Bronchial epithelial cell (primary cell): ENCODE data around the gene DNM3. TPM values are rescaled to one million over a fixed set of nuclear protein-coding genes. Genes with fewer than 3 reads are reported as not detected.
A peak's percentile ranks its signal among the peaks of the same experiment; 100 is the strongest.

Experiments
- DNase-seq: peaks from one replicate; pipeline ENCODE4 v3.0.0-alpha.2; 2010; ENCODE audit warnings: low read depth
- FAIRE-seq: peaks from 2 replicates; lab custom pipeline; 2011; peaks lifted over from hg19 to GRCh38; lab: Jason Lieb, UNC
- H3K27me3 ChIP-seq: 2 replicates; pipeline ENCODE4 v1.5.1; 2011; ENCODE audit warnings: low read length; ENCODE audit not compliant: control insufficient read depth, insufficient read depth
- H3K36me3 ChIP-seq: 2 replicates; pipeline ENCODE4 v1.5.1; 2011; ENCODE audit warnings: low read length; ENCODE audit not compliant: control insufficient read depth, insufficient read depth
- H3K4me3 ChIP-seq: 2 replicates; pipeline ENCODE4 v1.5.1; 2011; ENCODE audit warnings: mild to moderate bottlenecking, low read depth, low read length, control low read depth
- CTCF ChIP-seq: IDR thresholded peaks from 2 replicates; pipeline ENCODE4 v1.5.1; 2011; ENCODE audit warnings: mild to moderate bottlenecking, moderate library complexity, low read length, control low read depth, inconsistent platforms; ENCODE audit not compliant: insufficient read depth, severe bottlenecking
- total RNA-seq: library from RNA; depleted of rRNA; stranded (reverse); fragments of >200 nt; gene quantifications from 2 replicates; pipeline ENCODE4 v1.2.1, GENCODE V29; 2014

The DNM3 gene
- total RNA-seq, 1 donor from 2014 or later: 1.3 TPM

- FAIRE-seq: no peak
- DNase-seq: no peak
- TF ChIP-seq CTCF: no peak
- no peaks in the 10 kb centered on the region for H3K36me3 ChIP-seq
- H3K4me3 ChIP-seq: no peak overlapping the region
- H3K27me3 ChIP-seq: no peaks in the 10 kb centered on the region
Observed at GRCh38 chr1:172401477-172401876, 560.2 kb downstream of the DNM3 start.

GRCh38 chr1:172401892-172402291 lies 560.6 kb downstream of the DNM3 start:
- FAIRE-seq: no peak
- Histone ChIP-seq H3K36me3 (no peaks in the 10 kb centered on the region), H3K27me3 (no peaks in the 10 kb centered on the region), H3K4me3 (no peak overlapping the region)
- no peak for TF ChIP-seq CTCF
- DNase-seq: no peak

DNA sequence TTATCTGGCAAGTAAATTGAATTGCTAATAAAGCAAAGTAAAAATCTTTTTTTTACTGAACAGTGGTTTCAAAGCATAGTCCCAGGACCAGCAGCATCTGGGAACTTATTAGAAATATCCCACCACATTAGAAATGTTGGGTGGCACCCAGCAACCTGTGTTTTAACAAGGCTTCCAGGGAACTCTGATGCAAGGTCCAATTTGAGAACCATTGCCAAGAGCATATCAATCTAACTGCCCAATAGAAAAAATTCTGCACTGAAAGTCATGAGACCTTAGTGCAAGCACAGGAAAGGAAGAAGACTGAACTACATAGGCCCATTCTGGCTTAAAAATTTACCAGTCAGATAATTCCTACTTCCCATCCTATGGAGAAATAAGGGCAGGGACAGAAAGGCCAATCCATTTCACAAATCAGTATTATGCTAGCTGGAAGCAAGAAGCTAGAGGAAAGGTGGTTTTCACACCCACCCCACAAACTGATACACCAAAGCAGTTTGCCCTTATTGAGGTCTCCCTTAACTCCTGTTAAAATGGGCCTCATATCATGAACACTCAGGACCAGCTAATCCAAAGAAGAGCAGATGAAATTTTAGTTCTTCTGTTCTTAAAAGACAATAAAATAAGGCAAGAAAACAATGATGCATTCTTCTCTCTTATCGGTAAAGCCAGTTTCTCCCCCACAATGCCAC lies 561.7 kb downstream of the DNM3 start:
- no peak for TF ChIP-seq CTCF
- no peaks in the 10 kb centered on the region for H3K27me3 ChIP-seq
- no peaks in the 10 kb centered on the region for H3K36me3 ChIP-seq
- FAIRE-seq (no peak), DNase-seq (no peak)
- H3K4me3 ChIP-seq: no peak overlapping the region

DNA sequence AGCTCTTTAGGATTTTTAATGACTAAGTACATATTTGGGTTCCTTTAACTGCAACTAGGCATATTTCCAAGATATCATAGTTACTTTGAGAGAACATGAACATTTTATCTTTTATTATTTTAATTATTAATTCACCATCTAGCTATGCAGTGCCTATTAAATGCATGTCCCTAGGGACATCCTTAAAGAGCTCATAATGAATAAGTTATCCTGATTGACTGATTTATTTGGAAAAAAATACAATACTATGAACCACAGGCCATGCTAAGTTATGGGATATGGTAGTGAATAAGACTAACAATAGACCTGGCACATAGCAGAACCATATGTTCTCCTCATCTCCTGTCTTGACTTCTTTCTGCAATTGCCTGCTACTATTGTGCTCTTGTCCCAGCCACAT lies 562.8 kb downstream of the DNM3 start:
- Histone ChIP-seq H3K4me3 (no peak overlapping the region), H3K36me3 (no peaks in the 10 kb centered on the region), H3K27me3 (no peaks in the 10 kb centered on the region)
- no peak for DNase-seq
- FAIRE-seq: no peak
- TF ChIP-seq CTCF: no peak

GRCh38 chr1:172405912-172406311 lies 564.6 kb downstream of the DNM3 start:
- no peak for FAIRE-seq
- Histone ChIP-seq H3K36me3 (no peaks in the 10 kb centered on the region), H3K27me3 (no peaks in the 10 kb centered on the region), H3K4me3 (no peak overlapping the region)
- peak; percentile 76 for DNase-seq
- TF ChIP-seq CTCF: no peak

GRCh38 chr1:172406968-172407367 lies 565.7 kb downstream of the DNM3 start:
- Histone ChIP-seq H3K36me3 (no peaks in the 10 kb centered on the region), H3K27me3 (no peaks in the 10 kb centered on the region), H3K4me3 (no peak overlapping the region)
- no peak for TF ChIP-seq CTCF
- no peak for DNase-seq
- no peak for FAIRE-seq
